PC-9 (cell line): ENCODE measurements around the gene TNIP2.

Experiments used
- CTCF ChIP-seq: fragments of 200-600 bp; sonication (generic); conservative IDR thresholded peaks from 2 replicates; pipeline ENCODE4 v1.6.1; 2017; ENCODE audit warnings: mixed run types, antibody characterized with exemption, mild to moderate bottlenecking, moderate library complexity
- EZH2 ChIP-seq: fragments of 200-600 bp; sonication (generic); IDR thresholded peaks from 2 replicates; pipeline ENCODE4 v1.8.0; 2017; ENCODE audit warnings: antibody characterized with exemption, low read depth

- TF ChIP-seq CTCF (no peak), EZH2 (no peak)
Observed at GRCh38 chr4:2750719-2751605, 5.2 kb downstream of the TNIP2 start.
